ENCODE data around the gene PTPRD.

DNA sequence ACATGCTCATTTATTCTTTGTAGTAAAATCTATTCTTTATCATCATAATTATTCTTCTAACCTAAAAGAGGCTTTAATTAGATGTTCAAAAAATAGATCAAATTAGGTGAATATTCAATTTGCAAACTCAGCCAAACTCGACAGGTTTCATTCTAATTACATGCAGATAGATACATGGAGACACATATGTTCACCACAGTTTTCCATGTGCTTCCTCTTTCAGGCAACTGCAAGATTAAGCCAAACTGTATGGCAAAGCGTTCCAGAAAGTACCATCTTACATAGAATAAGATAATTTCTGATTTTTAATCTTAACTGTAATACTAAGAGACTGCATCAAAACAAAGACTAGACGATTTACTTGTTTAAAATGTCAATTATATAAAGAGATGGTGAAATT is 1944.6 kb downstream of the PTPRD start:
- TF ChIP-seq ZNF274 (IDR thresholded peaks at IDR 0.05; ENCODE audit: low read depth, low read length) (no peak), YY1 (IDR thresholded peaks at IDR 0.05; ENCODE audit: insufficient read depth, insufficient read length) (no peak), SUZ12 (IDR thresholded peaks at IDR 0.05; ENCODE audit: extremely low read depth, insufficient read depth, insufficient read length) (no peak)
